GM12892 (cell line): ENCODE data around the gene HEXIM2.

ENCODE experiments used
- DNase-seq: peaks from one replicate; pipeline ENCODE4 v3.0.0; 2011; ENCODE audit not compliant: insufficient read length
- FAIRE-seq: peaks from 2 replicates; lab custom pipeline; 2011; peaks lifted over from hg19 to GRCh38; lab: Jason Lieb, UNC
- POLR2A ChIP-seq: IDR thresholded peaks from 2 replicates; pipeline ENCODE4 v1.6.1; 2011; ENCODE audit warnings: low read depth, low read length, control low read depth
- POLR2AphosphoS5 ChIP-seq: IDR thresholded peaks from 2 replicates; pipeline ENCODE4 v1.6.1; 2011; ENCODE audit warnings: low read depth, low read length, control low read depth
- TAF1 ChIP-seq: IDR thresholded peaks from 2 replicates; pipeline ENCODE4 v1.6.1; 2011; ENCODE audit warnings: low read depth, mild to moderate bottlenecking, control low read depth, low read length, borderline replicate concordance

The HEXIM2 gene

DNA sequence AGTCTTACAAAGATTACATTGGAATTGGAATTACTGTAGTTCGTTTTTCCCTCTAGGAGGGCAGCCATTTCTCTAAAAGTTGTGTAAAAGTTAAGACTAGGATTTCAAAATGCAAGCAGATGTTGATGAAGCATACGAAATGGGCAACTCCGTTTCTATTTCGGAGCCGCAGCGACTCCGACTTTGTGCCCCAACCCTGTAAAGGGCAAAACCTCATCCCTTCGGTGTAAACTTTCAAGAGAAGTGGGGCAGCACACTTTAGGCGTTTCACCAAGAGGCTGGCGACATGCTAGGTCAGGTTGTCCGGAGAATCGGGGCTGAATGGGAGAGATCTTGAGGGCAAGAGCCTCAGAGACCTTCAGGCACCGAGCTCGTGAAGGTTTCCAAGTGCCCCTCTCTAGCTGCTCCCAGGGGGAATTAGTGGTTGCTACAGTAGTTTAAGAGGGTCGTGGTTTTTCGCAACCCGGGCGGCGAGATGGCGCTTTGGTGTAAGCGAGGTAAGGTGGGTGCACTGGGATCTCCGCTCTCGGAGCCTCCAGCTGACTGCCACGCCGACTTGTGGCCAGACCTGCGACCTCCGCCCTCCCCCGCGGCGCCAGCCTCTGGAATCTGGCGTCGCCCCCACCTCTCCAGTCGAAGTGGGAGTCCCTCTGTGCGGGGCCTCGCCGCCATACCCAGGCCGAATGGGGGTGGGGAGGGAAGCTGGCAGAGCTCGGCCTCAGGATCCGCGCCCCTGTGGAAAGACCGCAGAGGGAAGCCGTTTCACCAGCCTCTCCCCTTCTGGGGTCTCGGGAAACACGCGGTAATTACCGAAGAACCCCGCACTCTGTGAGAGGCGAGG is 1.0 kb upstream of the HEXIM2 start:
- DNase-seq (no peak), FAIRE-seq (peak; percentile 46)

DNA sequence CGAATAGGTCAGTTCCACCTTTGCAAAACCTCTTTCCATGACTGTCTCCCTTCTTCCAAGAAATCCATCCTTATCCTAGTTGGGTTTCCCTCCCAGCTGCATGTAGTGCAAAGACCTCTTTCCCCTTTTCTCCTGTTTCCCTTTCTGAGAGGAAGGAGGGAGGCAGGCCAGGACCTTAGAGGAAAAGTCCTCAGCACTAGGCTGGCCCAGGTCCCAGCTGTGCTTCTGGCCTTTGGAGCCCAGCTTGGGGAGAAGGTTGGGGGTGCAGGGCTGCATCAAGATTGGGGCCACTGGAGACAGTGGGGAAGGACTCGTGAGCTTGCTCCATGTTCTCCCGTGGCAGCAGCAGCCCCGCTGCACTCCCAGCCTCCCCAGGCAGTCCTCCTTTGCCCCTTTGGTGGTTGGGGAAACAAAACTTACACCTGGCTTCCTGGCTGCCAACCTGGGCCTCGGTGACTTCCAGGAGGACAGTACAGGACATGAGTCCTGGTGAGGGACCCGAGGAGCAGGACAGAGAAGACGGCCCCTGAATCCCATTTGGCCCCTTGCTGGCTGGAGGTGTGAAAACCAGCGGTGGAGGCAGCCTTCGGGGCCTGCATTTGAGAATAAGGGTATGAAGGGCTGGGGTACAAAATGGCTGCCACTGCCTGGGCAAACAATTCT is 481 bp downstream of the HEXIM2 start:
- FAIRE-seq (no peak), DNase-seq (no peak)
- no peak for TF ChIP-seq POLR2AphosphoS5
- TF ChIP-seq POLR2A: no peak
- TF ChIP-seq TAF1: no peak

More for the DNA sequence above, 1.0 kb upstream of the HEXIM2 start:
- peak; percentile 51; the same call in 1 of the 2 replicates for TF ChIP-seq POLR2AphosphoS5
- TF ChIP-seq TAF1: no peak; the same call in 1 of the 2 replicates

DNA sequence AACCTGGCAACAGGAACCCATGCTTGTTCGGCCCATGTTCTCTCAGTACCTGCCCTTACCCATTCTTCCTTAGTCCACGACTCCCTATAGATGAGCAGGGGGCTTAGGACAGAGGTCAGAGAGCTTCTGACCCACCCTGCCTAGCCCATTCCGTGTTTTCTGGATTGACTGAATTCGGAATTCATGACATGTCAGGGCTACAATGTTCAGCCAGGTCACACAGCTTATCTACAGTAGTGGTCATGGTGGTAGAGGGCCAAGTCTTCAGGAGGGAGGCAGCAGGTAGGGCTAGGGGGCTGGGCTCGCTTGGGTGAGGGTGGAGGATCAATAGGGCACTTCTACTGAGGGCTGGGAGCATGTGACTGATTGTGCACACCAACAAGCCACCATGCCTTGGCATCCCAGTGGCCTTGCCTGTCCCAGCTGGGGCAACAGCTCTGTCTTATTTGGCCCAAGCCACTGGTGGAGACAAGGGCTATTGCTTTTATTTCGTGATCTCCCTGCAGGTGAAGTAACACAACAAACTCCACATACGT is 3.1 kb downstream of the HEXIM2 start:
- TF ChIP-seq TAF1 (no peak), POLR2A (no peak), POLR2AphosphoS5 (no peak)
- DNase-seq: no peak

DNA sequence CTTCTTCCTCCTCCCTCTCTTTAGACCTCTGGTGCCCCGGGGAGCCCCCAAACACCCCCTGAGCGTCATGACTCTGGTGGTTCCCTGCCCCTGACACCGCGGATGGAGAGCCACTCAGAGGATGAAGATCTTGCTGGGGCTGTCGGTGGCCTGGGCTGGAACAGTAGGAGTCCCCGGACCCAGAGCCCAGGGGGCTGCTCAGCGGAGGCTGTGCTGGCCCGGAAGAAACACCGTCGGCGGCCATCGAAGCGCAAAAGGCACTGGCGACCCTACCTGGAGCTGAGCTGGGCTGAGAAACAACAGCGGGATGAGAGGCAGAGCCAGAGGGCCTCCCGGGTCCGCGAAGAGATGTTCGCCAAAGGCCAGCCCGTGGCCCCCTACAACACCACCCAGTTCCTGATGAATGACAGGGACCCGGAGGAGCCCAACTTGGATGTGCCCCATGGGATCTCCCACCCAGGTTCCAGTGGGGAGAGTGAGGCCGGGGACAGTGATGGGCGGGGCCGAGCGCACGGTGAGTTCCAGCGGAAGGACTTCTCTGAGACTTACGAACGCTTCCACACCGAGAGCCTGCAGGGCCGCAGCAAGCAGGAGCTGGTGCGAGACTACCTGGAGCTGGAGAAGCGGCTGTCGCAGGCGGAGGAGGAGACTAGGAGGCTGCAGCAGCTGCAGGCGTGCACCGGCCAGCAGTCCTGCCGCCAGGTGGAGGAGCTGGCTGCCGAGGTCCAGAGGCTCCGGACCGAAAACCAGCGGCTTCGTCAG is 7.5 kb downstream of the HEXIM2 start:
- FAIRE-seq (no peak), DNase-seq (no peak)
- no peak for TF ChIP-seq POLR2A
- no peak for TF ChIP-seq POLR2AphosphoS5
- no peak for TF ChIP-seq TAF1

More for the DNA sequence above, 3.1 kb downstream of the HEXIM2 start:
- no peak for FAIRE-seq

DNA sequence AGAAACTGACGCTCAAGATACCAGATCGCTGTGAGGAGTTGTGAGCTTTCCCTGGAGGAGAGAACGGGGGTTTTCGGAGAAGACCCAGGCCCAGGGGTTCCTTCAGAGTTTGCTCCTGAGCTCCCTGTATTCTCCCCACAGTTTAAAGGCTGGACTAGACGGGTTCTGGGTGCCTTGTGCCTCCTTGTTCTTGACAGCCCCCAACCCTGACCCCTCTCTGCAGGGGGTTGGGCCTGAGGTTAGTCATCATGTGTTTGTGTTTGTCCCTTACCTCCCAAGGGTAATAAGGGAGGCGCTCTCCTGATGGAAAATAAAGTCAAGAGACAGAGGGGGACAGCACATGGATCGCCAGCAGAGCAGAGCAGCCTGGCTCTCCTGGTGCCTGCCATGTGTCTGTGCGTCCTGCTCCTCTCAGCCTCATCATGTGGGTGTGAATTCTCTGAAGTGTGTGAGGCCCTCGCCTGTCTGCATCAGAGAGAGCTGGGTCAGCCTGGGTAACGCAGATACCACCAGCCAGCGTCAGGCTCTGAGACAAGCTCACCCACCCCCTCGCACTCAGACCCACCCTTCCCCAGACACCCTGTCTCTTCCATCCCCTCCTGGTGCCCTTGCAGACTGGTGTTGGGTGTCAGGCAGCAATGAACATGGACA is 8.7 kb downstream of the HEXIM2 start:
- TF ChIP-seq POLR2A: no peak
- no peak for TF ChIP-seq TAF1
- TF ChIP-seq POLR2AphosphoS5: no peak

DNA sequence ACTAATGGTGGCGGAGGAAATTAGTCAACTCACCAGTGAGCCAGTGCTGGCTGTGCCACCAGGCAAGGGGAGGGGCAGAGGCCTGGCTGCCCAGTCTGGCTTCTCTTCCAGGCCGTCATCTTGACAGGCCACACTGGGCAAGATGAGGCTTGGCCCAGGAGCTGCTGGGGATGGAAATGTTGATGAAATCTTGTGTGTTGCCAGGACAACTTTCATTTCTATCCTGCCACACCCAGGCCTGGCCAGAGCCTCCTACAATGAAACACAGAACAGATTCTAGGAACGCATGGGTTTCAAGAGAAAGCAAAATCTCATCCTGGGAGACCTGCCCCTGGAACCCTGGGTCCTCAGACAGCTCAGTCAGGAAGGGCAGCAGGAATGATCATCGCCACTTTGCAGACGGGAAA is 9.3 kb downstream of the HEXIM2 start:
- DNase-seq (no peak), FAIRE-seq (no peak)
- no peak for TF ChIP-seq POLR2AphosphoS5
- no peak for TF ChIP-seq POLR2A
- TF ChIP-seq TAF1: no peak

More for the DNA sequence above, 8.7 kb downstream of the HEXIM2 start:
- DNase-seq (no peak), FAIRE-seq (no peak)

DNA sequence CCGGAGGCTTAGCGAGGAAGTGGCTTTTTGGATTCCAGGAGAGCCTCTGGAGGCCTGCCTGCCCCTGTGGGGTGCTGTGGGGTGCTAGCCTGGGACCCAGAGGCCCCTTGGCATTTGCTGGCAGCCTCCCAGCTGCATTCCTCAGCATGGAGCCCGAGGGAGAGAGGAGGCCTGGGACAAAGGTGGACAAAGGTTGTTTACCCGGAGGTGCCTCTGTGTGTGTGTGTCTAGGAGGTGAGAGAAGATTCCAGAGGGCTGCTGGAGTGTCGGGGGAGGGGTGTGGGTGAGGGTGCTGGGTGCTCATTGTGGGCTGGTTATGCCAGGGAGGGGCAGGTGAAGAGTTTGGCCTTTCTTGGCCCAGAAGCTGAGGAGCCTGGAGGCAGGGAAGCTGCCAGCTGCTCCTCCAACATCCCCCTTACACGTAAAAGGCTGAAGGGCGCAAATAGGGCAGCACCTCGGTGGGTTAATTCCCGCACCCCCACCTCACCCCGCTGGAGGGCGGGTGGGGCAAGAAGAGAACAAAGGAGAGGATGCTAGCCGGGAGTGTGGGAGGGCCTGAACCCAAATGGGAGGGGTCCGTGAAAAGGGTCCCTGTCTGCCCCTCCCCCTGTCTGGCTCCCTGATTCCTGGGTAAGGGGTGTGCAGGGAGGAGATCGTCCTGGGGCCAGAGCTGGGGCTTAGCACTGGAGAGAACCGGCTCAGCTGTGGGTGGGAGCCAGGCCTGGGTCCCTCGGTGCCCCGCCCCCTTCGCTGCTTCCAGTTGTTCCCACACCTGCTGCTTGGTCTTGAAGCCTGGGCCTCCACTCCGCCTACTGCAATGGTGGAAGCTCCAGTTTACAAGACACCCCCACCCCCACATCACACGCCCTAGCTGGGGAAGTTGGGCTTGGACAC is 9.9 kb downstream of the HEXIM2 start:
- no peak for FAIRE-seq
- DNase-seq: no peak
- TF ChIP-seq POLR2AphosphoS5: no peak
- no peak for TF ChIP-seq POLR2A
- no peak for TF ChIP-seq TAF1

DNA sequence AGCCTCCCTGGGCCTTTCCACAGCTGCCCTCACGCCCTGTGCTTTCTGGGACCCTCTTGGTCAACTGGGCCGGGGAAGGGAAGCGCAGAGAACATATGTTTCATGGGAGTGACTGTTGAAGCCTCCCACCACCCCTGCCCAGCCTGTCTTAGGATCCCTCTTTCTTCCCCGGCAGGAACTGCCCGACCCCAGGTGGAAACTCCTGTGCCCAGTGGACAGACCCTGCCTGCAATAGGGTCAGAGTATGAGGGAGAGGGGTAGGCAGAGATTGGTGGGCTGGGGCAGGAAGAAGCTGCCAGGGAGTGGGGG is 10.5 kb downstream of the HEXIM2 start:
- DNase-seq: no peak
- FAIRE-seq: no peak
- TF ChIP-seq POLR2AphosphoS5 (no peak), POLR2A (no peak), TAF1 (no peak)

DNA sequence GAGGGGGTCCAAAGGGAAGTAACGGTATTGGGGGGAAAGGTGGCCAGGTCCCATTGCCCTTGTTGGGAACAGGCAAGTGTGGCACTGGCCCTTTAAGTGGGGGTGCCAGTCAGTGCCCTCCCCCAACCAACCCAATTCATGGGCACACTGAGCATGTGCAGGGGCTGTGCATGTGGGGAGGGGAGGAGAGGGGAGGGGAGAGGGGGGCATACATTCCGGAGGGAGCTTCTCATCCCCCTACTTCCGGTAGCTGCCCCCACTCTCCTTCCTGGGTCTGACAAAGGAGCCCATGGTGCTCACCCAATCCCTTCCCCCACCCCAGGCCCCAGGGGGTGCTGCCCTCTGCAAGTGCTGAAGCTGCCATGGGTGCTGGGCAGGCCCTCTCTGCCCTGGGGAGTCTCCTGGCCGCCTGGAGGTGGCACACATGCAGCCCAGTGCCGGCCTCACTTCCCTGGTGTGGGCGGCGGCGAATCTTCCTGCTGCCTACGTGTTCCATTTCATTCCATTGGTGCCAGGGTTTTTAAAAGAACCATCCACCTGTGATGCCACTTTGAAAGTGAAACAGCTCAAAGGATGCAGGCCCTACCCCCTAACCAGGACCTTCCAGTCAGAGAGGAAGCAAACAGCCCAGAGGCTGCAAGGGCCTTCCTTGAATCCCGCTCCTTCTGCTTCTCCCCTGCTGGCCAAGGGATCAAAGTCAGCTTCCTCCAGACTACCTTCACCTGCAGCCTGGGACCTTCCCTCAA is 11.0 kb downstream of the HEXIM2 start:
- DNase-seq: no peak
- FAIRE-seq: peak; percentile 65
- TF ChIP-seq POLR2A: 0 out of 2 replicates have a peak, but pooled peaks have one; percentile 20
- peak; percentile 35; the same call in 1 of the 2 replicates for TF ChIP-seq POLR2AphosphoS5
- peak; percentile 45; the same call in 1 of the 2 replicates for TF ChIP-seq TAF1

DNA sequence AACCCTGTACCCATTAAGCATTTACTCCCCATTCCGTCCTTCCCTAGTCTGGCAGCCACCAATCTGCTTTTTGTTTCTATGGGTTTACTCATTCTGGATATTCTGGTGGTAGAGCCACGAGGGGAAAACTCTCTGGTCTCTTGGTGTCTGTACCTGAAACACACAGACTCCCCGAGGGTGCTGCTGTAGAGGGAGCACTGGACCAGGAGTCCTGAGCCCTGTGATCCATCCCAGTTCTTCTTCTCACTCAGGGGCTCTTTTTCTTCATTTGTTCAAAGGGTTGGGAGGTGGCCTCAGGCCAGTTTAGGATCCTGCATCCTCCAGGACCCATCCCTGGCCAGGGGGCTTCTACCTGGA is 14.1 kb downstream of the HEXIM2 start:
- no peak for TF ChIP-seq POLR2AphosphoS5
- no peak for TF ChIP-seq POLR2A
- TF ChIP-seq TAF1: no peak
- FAIRE-seq: no peak
- no peak for DNase-seq

DNA sequence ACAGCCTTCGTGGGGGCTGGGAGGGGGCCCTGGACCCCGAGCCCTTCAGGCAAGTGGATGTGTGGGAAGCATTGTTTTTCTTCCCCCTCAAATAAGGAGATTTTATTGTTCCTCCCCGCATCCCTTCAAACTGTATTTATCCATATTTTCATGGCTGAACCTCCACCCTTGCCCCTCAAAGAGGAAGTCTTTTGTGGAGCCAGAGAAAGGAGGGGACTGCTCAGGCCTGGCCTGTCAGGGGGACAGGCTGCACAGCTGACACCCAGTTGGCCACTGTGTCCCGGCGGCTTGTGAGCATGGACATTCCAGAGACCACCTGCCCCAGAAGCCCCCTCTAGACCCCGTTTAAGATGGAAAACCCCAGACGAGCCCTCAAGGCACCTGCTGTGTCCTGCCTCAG is 15.9 kb downstream of the HEXIM2 start:
- DNase-seq (no peak), FAIRE-seq (no peak)
- TF ChIP-seq POLR2A (no peak), POLR2AphosphoS5 (no peak), TAF1 (no peak)
